ENCODE measurements around the gene CNIH4. TPM values are rescaled to one million over a fixed set of nuclear protein-coding genes. Genes with fewer than 3 reads are reported as not detected.
"Not testable (repeated sequence)": the region's sequence is repeated elsewhere in the genome, so short reads cannot be mapped to it uniquely, and the experiment has no call there.

CNIH4 gene
- total RNA-seq, 1 donor from 2014 or later, result 36.1 TPM

- intact Hi-C loops (cut with DNase I), result no loop called here
- Histone ChIP-seq H3K4me3 (no peak overlapping the region), H3K36me3 (peaks cover 0 to 37% of the 10 kb centered on the region in 2 donors), H3K27ac (no peak overlapping the region), H3K27me3 (no peaks in the 10 kb centered on the region), H3K4me1 (peaks cover 49% of the 10 kb centered on the region), H3K9me3 (no peaks in the 10 kb centered on the region)
- TF ChIP-seq CTCF (IDR thresholded peaks at IDR 0.05) (no peak), POLR2AphosphoS5 (IDR thresholded peaks at IDR 0.05; ENCODE audit: insufficient read depth in 1 of 2, low read depth in 1 of 2) (no peak), POLR2A (IDR thresholded peaks at IDR 0.05) (no peak)
- no peak for DNase-seq (ENCODE audit: extremely low spot score in 2 of 2)
These were observed 70.7 kb downstream of the CNIH4 start for GRCh38 chr1:224427346-224427745.

- H3K9me3 ChIP-seq; H3K27me3 ChIP-seq; H3K4me3 ChIP-seq; H3K27ac ChIP-seq; intact Hi-C loops (cut with DNase I); DNase-seq (ENCODE audit: extremely low spot score in 2 of 2): not testable (repeated sequence)
- Histone ChIP-seq H3K36me3 (peaks cover 0 to 23% of the 10 kb centered on the region in 2 donors), H3K4me1 (peaks cover 54% of the 10 kb centered on the region)
These were observed 72.0 kb downstream of the CNIH4 start for GRCh38 chr1:224428713-224429112.

Small RNA genes lying within 50 kb of the gene (microRNA-seq; reads per million reads assigned to microRNA genes)
- not detected for gene MIR4742 (ENCODE audit: borderline number of aligned reads, borderline replicate concordance)

Small RNA genes lying within 50 kb of the gene (small RNA-seq; reads per million reads assigned to genes)
- gene MIR4742, result not detected

Other genes with a start within 250 kb of the CNIH4 start
- gene FBXO28, start 242.8 kb upstream of the CNIH4 start, total RNA-seq, result 20.1 TPM
- gene DEGS1, start 173.6 kb upstream of the CNIH4 start, total RNA-seq, result 130 TPM
- 34.6 TPM for gene NVL, start 26.7 kb upstream of the CNIH4 start, total RNA-seq
- gene WDR26, start 77.9 kb downstream of the CNIH4 start, total RNA-seq, result 77.3 TPM